GM23338 (cell line): ENCODE measurements around the gene NTF3. TPM values are rescaled to one million over a fixed set of nuclear protein-coding genes. Genes with fewer than 3 reads are reported as not detected.

ENCODE experiments used
- ATAC-seq: fragments of 200-7000 bp; cut with Tn5 transposase; 3 replicates; pipeline ENCODE4 v1.9.1; 2020
- DNase-seq: peaks from one replicate; pipeline ENCODE4 v3.0.0-alpha.2; 2015; ENCODE audit warnings: low spot score
- H2AFZ ChIP-seq: fragments of 200-600 bp; sonication (generic); 2 replicates; pipeline ENCODE4 v1.8.0; 2016; ENCODE audit warnings: antibody characterized with exemption, mild to moderate bottlenecking, moderate library complexity
- H3F3A ChIP-seq: fragments of 200-600 bp; sonication (generic); replicated peaks from 2 replicates; pipeline ENCODE4 v1.8.0; 2017; ENCODE audit warnings: antibody characterized with exemption, mixed run types, low read depth
- H3K27ac ChIP-seq: fragments of 200-600 bp; sonication (generic); 2 replicates; pipeline ENCODE4 v1.6.1; 2016; ENCODE audit warnings: low read depth
- H3K27me3 ChIP-seq: fragments of 200-600 bp; sonication (generic); 2 replicates; pipeline ENCODE4 v1.8.0; 2016; ENCODE audit warnings: mild to moderate bottlenecking, mixed run types, moderate library complexity; ENCODE audit not compliant: insufficient read depth
- H3K36me3 ChIP-seq: fragments of 200-600 bp; sonication (generic); 2 replicates; pipeline ENCODE4 v1.8.0; 2016; ENCODE audit warnings: mild to moderate bottlenecking; ENCODE audit not compliant: insufficient read depth
- H3K4me1 ChIP-seq: fragments of 200-600 bp; sonication (generic); 2 replicates; pipeline ENCODE4 v1.8.0; 2016; ENCODE audit warnings: mild to moderate bottlenecking, moderate library complexity; ENCODE audit not compliant: insufficient read depth
- H3K4me2 ChIP-seq: fragments of 200-600 bp; sonication (generic); 2 replicates; pipeline ENCODE4 v1.7.1; 2017; ENCODE audit warnings: mixed run types
- H3K4me3 ChIP-seq: fragments of 200-600 bp; sonication (generic); 2 replicates; pipeline ENCODE4 v1.6.1; 2016; ENCODE audit warnings: mixed run types
- H3K79me2 ChIP-seq: fragments of 200-600 bp; sonication (generic); replicated peaks from 2 replicates; pipeline ENCODE4 v1.8.0; 2017; ENCODE audit warnings: mild to moderate bottlenecking; ENCODE audit not compliant: insufficient read depth
- H3K9me2 ChIP-seq: fragments of 200-600 bp; sonication (generic); 2 replicates; pipeline ENCODE4 v1.8.0; 2017; ENCODE audit not compliant: insufficient read depth
- H4K20me1 ChIP-seq: fragments of 200-600 bp; sonication (generic); replicated peaks from 2 replicates; pipeline ENCODE4 v1.8.0; 2017; ENCODE audit warnings: mild to moderate bottlenecking; ENCODE audit not compliant: insufficient read depth
- H3K27ac Mint-ChIP-seq: 2 replicates; pipeline ENCODE4 v1.8.0; 2020; ENCODE audit warnings: inconsistent platforms, mild to moderate bottlenecking, moderate library complexity, mixed read lengths
- H3K27me3 Mint-ChIP-seq: 3 replicates; pipeline ENCODE4 v1.8.0; 2022; ENCODE audit warnings: low read depth, mild to moderate bottlenecking, moderate library complexity, mixed read lengths, inconsistent platforms; ENCODE audit not compliant: insufficient read depth, poor library complexity
- H3K36me3 Mint-ChIP-seq: 3 replicates; pipeline ENCODE4 v1.8.0; 2021; ENCODE audit warnings: low read depth, mild to moderate bottlenecking, inconsistent platforms, moderate library complexity, mixed read lengths
- H3K4me1 Mint-ChIP-seq: 3 replicates; pipeline ENCODE4 v1.8.0; 2020; ENCODE audit warnings: mild to moderate bottlenecking, inconsistent platforms, mixed read lengths
- H3K4me3 Mint-ChIP-seq: 3 replicates; pipeline ENCODE4 v1.8.0; 2021; ENCODE audit warnings: moderate library complexity, mild to moderate bottlenecking, inconsistent platforms, mixed read lengths
- H3K9me3 Mint-ChIP-seq: 3 replicates; pipeline ENCODE4 v1.8.0; 2020; ENCODE audit warnings: moderate library complexity, mild to moderate bottlenecking, inconsistent platforms, mixed read lengths
- CREB1 ChIP-seq: fragments of 250-450 bp; sonication (Bioruptor Pico); IDR thresholded peaks from 2 replicates; pipeline ENCODE4 v1.5.0; 2020; ENCODE audit warnings: low read depth, mild to moderate bottlenecking, moderate library complexity
- EZH2 ChIP-seq: fragments of 200-600 bp; sonication (generic); IDR thresholded peaks from one replicate; pipeline ENCODE4 v1.8.0; 2017; ENCODE audit warnings: antibody characterized with exemption, mild to moderate bottlenecking, low read depth; ENCODE audit not compliant: unreplicated experiment
- JUNB ChIP-seq: IDR thresholded peaks from one replicate; pipeline ENCODE4 v1.6.1; 2016; ENCODE audit warnings: antibody characterized with exemption; ENCODE audit not compliant: unreplicated experiment
- NANOG ChIP-seq: IDR thresholded peaks from 2 replicates; pipeline ENCODE4 v1.6.1; 2016; ENCODE audit warnings: antibody characterized with exemption, borderline replicate concordance
- POLR2AphosphoS5 ChIP-seq: IDR thresholded peaks from 2 replicates; pipeline ENCODE4 v1.6.1; 2016; ENCODE audit warnings: antibody characterized with exemption, low read depth
- STAT1 ChIP-seq: IDR thresholded peaks from one replicate; pipeline ENCODE4 v1.6.1; 2016; ENCODE audit warnings: antibody characterized with exemption; ENCODE audit not compliant: unreplicated experiment
- ZNF114 ChIP-seq: fragments of 250-450 bp; sonication (Bioruptor Pico); IDR thresholded peaks from 2 replicates; pipeline ENCODE4 v1.5.0; 2020; ENCODE audit warnings: mild to moderate bottlenecking, moderate library complexity
- ZNF331 ChIP-seq: fragments of 250-450 bp; sonication (Bioruptor Pico); IDR thresholded peaks from 2 replicates; pipeline ENCODE4 v1.5.0; 2020; ENCODE audit warnings: low read depth, mild to moderate bottlenecking, moderate library complexity
- polyA plus RNA-seq: library from polyadenylated mRNA; unstranded; fragments of >200 nt; fragmentation: Nextera tagmentation; extraction: Ambion mirVana; gene quantifications from 2 replicates; pipeline ENCODE4 v1.2.1, GENCODE V29; 2016
- total RNA-seq: library from RNA; depleted of rRNA; stranded (reverse); fragments of >200 nt; shearing (Covaris generic); gene quantifications from 2 replicates; pipeline ENCODE4 v1.2.3, GENCODE V29; 2014
- TF ChIP-seq, protein P1 (sequence below): fragments of 250-450 bp; sonication (Bioruptor Pico); IDR thresholded peaks from 2 replicates; pipeline ENCODE4 v1.5.0; 2020; ENCODE audit warnings: mild to moderate bottlenecking, moderate library complexity
- TF ChIP-seq, protein P2 (sequence below): IDR thresholded peaks from 2 replicates; pipeline ENCODE4 v1.6.1; 2016; ENCODE audit warnings: antibody characterized with exemption

The NTF3 gene
- total and polyA plus RNA-seq, 2 experiments from 2014 or later: 1.2 TPM; not detected in 1

DNA sequence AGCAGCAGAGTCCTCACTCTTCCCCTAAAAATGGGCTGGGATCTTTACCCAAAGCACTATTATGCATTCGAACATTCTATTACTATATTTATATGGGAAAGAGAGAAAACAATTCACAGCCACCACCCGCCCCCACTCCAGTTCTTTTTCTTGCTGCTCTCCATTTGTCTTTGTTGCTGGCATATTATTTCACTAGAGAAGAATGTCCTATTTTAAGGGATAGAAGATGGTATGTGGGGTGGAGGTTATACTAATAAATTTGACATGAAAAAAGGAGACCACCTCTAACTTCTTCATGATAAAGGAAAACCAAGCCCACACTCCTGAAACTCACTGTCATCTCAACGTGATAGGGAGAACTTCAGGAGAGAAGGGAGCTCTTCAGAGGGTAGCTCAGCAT is 28.5 kb upstream of the NTF3 start (continued):
- TF ChIP-seq, protein P1, sequence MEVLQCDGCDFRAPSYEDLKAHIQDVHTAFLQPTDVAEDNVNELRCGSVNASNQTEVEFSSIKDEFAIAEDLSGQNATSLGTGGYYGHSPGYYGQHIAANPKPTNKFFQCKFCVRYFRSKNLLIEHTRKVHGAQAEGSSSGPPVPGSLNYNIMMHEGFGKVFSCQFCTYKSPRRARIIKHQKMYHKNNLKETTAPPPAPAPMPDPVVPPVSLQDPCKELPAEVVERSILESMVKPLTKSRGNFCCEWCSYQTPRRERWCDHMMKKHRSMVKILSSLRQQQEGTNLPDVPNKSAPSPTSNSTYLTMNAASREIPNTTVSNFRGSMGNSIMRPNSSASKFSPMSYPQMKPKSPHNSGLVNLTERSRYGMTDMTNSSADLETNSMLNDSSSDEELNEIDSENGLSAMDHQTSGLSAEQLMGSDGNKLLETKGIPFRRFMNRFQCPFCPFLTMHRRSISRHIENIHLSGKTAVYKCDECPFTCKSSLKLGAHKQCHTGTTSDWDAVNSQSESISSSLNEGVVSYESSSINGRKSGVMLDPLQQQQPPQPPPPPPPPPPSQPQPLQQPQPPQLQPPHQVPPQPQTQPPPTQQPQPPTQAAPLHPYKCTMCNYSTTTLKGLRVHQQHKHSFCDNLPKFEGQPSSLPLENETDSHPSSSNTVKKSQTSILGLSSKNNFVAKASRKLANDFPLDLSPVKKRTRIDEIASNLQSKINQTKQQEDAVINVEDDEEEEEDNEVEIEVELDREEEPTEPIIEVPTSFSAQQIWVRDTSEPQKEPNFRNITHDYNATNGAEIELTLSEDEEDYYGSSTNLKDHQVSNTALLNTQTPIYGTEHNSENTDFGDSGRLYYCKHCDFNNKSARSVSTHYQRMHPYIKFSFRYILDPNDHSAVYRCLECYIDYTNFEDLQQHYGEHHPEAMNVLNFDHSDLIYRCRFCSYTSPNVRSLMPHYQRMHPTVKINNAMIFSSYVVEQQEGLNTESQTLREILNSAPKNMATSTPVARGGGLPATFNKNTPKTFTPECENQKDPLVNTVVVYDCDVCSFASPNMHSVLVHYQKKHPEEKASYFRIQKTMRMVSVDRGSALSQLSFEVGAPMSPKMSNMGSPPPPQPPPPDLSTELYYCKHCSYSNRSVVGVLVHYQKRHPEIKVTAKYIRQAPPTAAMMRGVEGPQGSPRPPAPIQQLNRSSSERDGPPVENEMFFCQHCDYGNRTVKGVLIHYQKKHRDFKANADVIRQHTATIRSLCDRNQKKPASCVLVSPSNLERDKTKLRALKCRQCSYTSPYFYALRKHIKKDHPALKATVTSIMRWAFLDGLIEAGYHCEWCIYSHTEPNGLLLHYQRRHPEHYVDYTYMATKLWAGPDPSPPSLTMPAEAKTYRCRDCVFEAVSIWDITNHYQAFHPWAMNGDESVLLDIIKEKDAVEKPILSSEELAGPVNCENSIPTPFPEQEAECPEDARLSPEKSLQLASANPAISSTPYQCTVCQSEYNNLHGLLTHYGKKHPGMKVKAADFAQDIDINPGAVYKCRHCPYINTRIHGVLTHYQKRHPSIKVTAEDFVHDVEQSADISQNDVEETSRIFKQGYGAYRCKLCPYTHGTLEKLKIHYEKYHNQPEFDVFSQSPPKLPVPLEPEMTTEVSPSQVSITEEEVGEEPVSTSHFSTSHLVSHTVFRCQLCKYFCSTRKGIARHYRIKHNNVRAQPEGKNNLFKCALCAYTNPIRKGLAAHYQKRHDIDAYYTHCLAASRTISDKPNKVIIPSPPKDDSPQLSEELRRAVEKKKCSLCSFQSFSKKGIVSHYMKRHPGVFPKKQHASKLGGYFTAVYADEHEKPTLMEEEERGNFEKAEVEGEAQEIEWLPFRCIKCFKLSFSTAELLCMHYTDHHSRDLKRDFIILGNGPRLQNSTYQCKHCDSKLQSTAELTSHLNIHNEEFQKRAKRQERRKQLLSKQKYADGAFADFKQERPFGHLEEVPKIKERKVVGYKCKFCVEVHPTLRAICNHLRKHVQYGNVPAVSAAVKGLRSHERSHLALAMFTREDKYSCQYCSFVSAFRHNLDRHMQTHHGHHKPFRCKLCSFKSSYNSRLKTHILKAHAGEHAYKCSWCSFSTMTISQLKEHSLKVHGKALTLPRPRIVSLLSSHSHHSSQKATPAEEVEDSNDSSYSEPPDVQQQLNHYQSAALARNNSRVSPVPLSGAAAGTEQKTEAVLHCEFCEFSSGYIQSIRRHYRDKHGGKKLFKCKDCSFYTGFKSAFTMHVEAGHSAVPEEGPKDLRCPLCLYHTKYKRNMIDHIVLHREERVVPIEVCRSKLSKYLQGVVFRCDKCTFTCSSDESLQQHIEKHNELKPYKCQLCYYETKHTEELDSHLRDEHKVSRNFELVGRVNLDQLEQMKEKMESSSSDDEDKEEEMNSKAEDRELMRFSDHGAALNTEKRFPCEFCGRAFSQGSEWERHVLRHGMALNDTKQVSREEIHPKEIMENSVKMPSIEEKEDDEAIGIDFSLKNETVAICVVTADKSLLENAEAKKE: no peak
- TF ChIP-seq STAT1 (no peak), POLR2AphosphoS5 (no peak)
- TF ChIP-seq, protein P2, sequence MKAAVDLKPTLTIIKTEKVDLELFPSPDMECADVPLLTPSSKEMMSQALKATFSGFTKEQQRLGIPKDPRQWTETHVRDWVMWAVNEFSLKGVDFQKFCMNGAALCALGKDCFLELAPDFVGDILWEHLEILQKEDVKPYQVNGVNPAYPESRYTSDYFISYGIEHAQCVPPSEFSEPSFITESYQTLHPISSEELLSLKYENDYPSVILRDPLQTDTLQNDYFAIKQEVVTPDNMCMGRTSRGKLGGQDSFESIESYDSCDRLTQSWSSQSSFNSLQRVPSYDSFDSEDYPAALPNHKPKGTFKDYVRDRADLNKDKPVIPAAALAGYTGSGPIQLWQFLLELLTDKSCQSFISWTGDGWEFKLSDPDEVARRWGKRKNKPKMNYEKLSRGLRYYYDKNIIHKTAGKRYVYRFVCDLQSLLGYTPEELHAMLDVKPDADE: no peak

DNA sequence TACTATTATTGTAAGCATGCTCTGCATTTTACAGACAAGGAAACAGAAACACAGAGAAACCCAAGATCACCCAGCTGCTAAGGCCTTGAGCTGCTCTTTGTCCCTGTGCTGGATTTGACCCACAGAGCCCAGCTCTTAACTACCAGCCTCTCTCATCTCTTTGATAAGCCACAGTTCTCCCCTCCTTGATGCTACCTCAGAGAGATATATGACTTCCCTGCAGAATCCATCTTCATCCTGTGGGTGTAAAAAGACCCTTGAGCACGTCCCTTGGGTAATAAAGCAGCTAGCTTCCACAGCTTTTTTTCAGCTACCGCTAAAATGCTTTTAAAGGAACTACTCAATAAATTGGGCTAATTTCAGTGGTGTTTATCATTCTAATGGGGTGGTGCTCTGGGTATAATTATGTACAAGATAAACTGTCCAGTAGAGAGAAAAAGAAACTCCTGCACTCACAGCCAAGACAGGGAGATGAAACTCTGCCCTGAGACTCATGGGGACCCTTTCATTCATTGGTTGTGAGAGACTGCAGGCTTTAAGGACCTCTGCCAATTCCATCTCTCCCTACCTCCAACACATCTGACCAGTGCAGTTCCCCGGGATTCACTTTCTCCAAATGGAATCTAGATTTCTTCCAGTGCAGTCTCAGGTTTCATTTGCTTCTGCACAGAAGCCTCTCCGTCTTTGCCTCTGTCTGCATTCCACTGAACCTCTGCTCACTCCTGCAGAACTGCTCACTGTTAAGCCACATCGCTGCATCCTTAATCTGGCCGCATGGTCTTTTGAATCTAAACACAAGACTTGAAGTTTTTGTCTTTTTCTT is 24.7 kb upstream of the NTF3 start:
- no peak for TF ChIP-seq JUNB
- TF ChIP-seq NANOG: no peak
- TF ChIP-seq CREB1 (CRISPR knock-in tag): no peak
- TF ChIP-seq ZNF331 (CRISPR knock-in tag): no peak
- TF ChIP-seq EZH2: no peak
- no peak for TF ChIP-seq ZNF114 (CRISPR knock-in tag)
- H3K4me1 Mint-ChIP-seq: peaks cover 4% of the 10 kb centered on the region; the same call in 1 of the 3 replicates
- DNase-seq: no peak
- peaks cover 7% of the 10 kb centered on the region; the same call in 1 of the 3 replicates for H3K9me3 Mint-ChIP-seq
- H3K4me2 ChIP-seq: no peak overlapping the region
- no peaks in the 10 kb centered on the region for H3F3A ChIP-seq
- no peak overlapping the region for H3K27ac ChIP-seq
- H3K36me3 Mint-ChIP-seq: peaks cover 3% of the 10 kb centered on the region; the same call in 1 of the 3 replicates
- H3K4me3 Mint-ChIP-seq: no peak overlapping the region
- no peak overlapping the region for H3K4me3 ChIP-seq
- no peaks in the 10 kb centered on the region for H3K27me3 ChIP-seq
- H3K9me2 ChIP-seq: no peaks in the 10 kb centered on the region; the same call in 1 of the 2 replicates
- no peaks in the 10 kb centered on the region for H3K36me3 ChIP-seq
- H3K4me1 ChIP-seq: no peaks in the 10 kb centered on the region
- H3K79me2 ChIP-seq: no peaks in the 10 kb centered on the region
- H3K27me3 Mint-ChIP-seq: peaks cover 4% of the 10 kb centered on the region
- ATAC-seq: no peak
- H3K27ac Mint-ChIP-seq: no peak overlapping the region
- no peaks in the 10 kb centered on the region for H4K20me1 ChIP-seq
- H2AFZ ChIP-seq: peak overlapping the region; percentile 86; the same call in 1 of the 2 replicates
